ENCODE data around the gene GYG2.

GYG2 gene

DNA sequence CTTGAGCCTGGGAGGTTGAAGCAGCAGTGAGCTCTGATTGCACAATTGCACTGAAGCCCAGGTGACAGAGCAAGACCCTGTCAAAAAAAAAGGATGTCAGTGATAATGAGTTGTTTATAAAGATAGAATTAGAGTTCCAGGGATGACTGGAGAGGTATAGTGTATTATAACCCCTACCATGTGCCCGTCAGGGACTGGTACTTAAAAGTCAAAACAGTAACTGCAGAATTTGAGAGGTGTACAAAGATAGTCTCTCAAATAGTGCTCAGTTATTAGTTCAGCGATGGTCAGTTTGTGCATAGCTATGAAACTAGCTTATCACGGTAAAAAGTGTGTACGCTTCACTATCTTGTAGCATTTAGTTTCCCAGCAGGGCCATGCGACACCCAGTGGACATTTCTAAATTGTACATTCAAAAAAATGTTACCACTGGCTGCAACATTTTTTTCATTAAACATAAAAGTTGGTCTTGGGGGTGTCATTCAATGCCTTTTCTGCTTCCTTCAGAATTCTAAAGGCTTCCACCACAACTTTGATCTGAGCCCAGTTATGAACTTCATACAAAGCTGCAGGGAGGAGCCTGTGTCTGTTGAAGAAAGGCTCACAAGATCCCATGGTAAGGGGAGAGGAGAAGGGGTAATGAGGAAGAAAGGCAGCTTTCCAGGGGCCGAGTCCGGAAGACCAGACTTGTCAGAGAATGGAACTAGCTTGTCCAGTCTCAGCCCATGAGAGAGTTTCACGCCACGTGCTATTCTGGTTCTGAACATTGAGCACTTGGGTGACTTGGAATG is 9.2 kb upstream of the GYG2 start:
- peak in 1 of 2 donors; percentile 18 for DNase-seq

- DNase-seq, result no peak
These were observed 8.5 kb upstream of the GYG2 start for GRCh38 chrX:2820136-2820771.

GRCh38 chrX:2823795-2824386 is 4.8 kb upstream of the GYG2 start:
- no peak for DNase-seq

DNA sequence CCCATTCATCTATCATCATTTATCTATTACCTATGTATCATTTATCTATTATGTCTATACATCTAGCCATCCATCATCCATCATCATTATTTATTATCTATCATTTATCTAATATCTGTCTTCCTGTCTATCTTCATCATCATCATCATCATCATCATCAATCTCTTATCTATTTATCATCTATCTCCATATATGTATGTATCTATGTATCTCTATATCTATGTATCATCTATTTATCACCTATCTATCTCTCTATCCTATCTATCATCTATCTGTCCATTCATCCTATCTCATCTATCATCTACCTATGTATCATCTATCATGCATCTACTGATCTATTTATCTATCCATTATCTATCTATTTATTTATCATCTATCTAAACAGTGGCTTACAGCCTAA is 3.8 kb upstream of the GYG2 start:
- no peak for DNase-seq

DNA sequence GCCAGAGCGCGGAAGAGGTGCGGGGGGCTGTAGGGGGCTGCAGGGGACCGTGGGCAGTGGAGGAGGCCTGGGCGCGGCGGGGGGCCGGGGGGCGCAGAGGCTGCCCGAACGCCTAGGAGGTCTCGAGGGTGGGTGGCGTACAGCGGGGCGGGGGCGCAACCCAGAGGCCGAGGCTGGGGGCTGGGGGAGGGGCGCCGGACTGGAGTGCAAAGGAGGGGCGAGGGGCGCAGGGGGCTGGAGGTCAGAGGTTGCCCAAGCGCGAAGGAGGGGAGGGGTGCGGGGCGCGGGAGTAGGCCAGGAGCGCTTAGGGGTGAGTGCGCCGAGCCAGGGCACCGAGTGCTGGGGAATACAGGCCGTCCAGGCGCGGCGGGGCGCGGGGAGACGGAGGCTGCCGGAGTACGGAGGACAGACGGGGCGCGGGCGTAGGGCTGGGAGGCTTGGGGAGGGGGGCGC is 255 bp downstream of the GYG2 start:
- no peak for DNase-seq

DNA sequence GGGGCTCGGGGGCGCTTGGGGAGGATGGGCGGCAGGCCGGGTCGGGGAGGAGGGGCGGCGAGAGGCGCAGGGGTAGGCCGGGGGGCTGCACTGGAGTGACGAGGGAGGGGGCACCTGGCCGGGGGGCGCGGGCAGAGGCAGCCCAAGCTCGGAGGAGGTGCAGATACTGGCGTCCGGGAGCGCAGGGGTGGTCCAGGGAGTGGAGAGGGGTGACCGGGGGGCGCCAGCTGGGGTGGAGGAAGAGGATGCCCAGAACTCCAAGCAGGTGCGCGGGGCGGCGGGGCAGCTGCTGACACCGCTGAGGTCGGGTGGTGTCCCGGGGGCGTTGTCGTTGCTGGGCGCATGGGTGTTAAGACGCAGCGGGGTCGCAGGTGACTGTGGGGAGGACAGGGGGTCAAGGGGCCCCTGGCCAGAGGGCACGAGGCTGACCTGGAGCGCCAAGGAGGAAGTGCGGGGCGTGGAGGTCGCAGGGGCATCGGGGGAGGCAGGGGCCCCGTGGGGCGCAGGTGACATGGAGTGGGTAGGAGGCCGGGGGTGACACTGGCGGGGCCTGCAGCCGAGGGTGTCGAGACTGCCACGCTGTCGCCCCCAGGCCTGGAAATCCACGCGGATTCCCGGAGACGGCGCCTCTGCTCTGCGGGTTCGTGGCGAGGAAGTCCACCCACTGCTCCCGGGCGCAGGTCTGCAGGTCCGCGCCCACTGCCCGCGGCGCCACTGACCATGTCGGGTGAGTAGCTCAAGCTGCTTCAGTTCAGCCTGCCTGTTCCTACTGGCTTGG is 928 bp downstream of the GYG2 start:
- no peak for DNase-seq

- DNase-seq, result no peak
These were observed 2.9 kb downstream of the GYG2 start for GRCh38 chrX:2831471-2832228.

DNA sequence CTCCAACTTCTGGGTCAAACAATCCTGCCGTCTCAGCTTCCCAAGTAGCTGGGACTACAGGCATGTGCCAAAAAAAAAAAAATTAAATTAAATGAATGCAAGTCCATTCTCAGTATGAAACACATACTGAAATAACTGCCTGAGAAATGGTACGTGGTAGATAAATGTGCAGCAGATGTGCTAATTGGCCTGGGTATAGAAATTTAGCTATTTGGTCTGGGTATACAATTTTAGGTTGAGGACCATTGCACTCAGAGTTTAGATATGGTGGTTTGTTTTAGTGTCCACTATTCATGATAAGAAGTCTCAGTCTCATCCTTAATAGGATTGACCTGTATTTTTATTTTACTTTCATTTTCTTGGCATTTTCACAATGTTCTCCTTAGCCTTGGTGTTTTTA is 9.2 kb downstream of the GYG2 start:
- DNase-seq, result no peak

DNA sequence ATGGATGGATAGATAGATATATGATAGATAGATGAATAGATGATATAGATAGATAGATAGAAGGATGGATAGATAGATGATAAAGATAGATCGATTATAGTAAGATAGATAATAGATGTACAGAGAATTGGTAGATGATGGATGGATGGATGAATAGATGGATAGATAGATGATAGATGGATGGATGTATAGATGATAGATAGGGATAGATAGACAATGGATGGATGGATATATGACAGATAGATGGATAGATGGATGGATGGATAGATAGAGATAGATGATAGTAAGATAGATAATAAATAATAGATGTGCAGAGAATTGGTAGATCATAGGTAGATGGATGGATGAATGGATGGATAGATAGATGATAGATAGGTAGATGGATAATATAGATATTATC is 12.2 kb downstream of the GYG2 start:
- no peak for DNase-seq

- DNase-seq, result no peak
These were observed 12.8 kb downstream of the GYG2 start for GRCh38 chrX:2841537-2841936.

- DNase-seq, result no peak
These were observed 18.3 kb downstream of the GYG2 start for GRCh38 chrX:2846992-2847391.

DNA sequence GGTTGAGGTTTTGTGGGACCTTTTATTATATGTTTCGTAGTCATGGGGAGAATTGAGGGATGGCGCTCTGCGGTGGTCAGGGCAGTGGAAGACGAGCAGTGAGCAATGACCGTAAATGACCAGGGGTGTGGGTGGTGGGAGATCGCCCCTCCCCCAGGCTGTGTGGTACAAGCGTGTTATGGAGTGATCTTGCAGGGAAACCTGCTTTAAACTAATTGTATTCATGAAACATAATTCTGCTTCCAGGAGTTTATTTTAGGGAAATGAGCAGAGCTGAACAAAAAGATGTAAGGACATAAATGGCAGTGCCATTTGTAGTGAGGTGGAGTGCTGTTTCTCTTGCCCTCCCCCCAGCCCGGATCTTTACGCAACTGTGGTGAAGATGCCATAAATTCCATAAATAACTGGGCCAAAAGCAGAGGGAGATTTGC is 20.2 kb downstream of the GYG2 start:
- DNase-seq, result no peak

- DNase-seq, result no peak
These were observed 26.2 kb downstream of the GYG2 start for GRCh38 chrX:2854918-2855317.

- no peak for DNase-seq
These were observed 27.0 kb downstream of the GYG2 start for GRCh38 chrX:2855761-2856160.

DNA sequence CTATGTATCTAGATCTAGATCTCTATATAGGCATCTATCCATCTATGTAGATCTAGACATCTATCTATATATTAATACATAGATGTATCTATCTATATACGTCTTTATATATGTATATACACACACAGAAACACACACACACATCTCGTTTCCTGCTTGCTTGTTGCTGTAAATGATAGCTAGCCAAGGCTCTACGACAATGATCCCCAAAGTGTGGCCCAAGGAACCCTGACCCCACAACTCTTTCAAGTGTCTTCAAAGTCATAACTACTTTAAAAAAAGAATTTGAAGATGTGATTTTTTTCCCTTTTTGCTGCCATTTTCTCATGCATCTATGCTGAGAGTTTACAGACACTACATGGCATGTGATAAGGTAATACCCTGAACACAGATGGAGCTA is 28.8 kb downstream of the GYG2 start:
- no peak for DNase-seq

GRCh38 chrX:2859197-2859797 is 30.6 kb downstream of the GYG2 start:
- DNase-seq, result no peak

DNA sequence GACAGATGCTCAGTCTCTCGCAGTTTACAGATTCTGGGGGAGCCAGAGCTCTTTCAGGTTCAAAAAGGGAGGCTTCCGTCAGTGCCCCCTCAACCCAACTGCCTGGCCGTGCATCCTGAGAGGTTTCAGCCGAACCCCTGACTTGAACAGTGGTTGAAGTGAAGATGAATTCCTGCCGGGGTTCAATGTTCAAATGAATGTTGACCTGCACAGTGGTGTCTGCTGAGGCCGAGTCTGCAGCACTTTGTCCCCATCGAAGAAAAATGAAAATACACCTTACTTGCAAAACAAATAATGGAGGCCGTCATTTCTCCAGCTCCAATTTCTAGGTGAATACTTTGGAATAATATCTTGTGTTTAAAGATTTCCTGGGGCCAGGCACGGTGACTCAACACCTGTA is 33.7 kb downstream of the GYG2 start:
- DNase-seq, result no peak

- DNase-seq, result no peak
These were observed 34.9 kb downstream of the GYG2 start for GRCh38 chrX:2863646-2864045.

- DNase-seq, result no peak
These were observed 38.5 kb downstream of the GYG2 start for GRCh38 chrX:2867206-2867605.

GRCh38 chrX:2870650-2871049 is 41.9 kb downstream of the GYG2 start:
- DNase-seq, result no peak

- no peak for DNase-seq
These were observed 43.1 kb downstream of the GYG2 start for GRCh38 chrX:2871831-2872230.

GRCh38 chrX:2872671-2873277 is 44.0 kb downstream of the GYG2 start:
- no peak for DNase-seq

Data from inflammatory macrophage treated with lipopolysaccharide for 1 hour (primary cell).